Spleen (tissue), 11 donors: ENCODE results near the gene CEP128. TPM values are rescaled to one million over a fixed set of nuclear protein-coding genes. Genes with fewer than 3 reads are reported as not detected.

ENCODE experiments used
- DNase-seq: peaks from one replicate; pipeline ENCODE4 v3.0.0-alpha.2; 2020
- H3K27ac ChIP-seq, 8 donors: fragments of 200-600 bp; sonication (generic) in 7 of 8; 1 replicate in 4 of 8; 2 replicates in 4 of 8; pipeline versions ENCODE4 v1.5.0 to v1.8.0; 2016 to 2021; ENCODE audit warnings: inconsistent platforms in 4 of 8, mild to moderate bottlenecking in 4 of 8, moderate library complexity in 1 of 8
- H3K27me3 ChIP-seq, 7 donors: fragments of 200-600 bp; sonication (generic) in 6 of 7; replicated peaks in 1 of 7; 1 replicate in 4 of 7; 2 replicates in 3 of 7; pipeline versions ENCODE4 v1.5.0 to v1.8.0; 2016 to 2021; ENCODE audit warnings: inconsistent platforms in 3 of 7, mild to moderate bottlenecking in 1 of 7
- H3K36me3 ChIP-seq, 6 donors: fragments of 200-600 bp; sonication (generic) in 5 of 6; 1 replicate in 4 of 6; 2 replicates in 2 of 6; pipeline versions ENCODE4 v1.5.0 to v1.8.0; 2016 to 2021; ENCODE audit warnings: inconsistent platforms in 2 of 6
- H3K4me1 ChIP-seq, 6 donors: fragments of 200-600 bp; sonication (generic) in 5 of 6; 1 replicate in 3 of 6; 2 replicates in 3 of 6; pipeline versions ENCODE4 v1.5.0 to v1.8.0; 2016 to 2021; ENCODE audit warnings: inconsistent platforms in 3 of 6
- H3K4me3 ChIP-seq, 8 donors: fragments of 200-600 bp; sonication (generic) in 7 of 8; 1 replicate in 4 of 8; 2 replicates in 4 of 8; pipeline versions ENCODE4 v1.5.0 to v1.8.0; 2016 to 2021; ENCODE audit warnings: inconsistent platforms in 4 of 8, mild to moderate bottlenecking in 4 of 8, moderate library complexity in 2 of 8
- H3K9me3 ChIP-seq, 8 donors: fragments of 200-600 bp; sonication (generic) in 7 of 8; 1 replicate in 4 of 8; 2 replicates in 4 of 8; pipeline versions ENCODE4 v1.5.0 to v1.8.0; 2016 to 2021; ENCODE audit warnings: inconsistent platforms in 4 of 8
- CTCF ChIP-seq, 11 experiments: fragments of 200-600 bp in 7 of 11; fragments of 450-650 bp in 4 of 11; sonication (generic) in 4 of 11; IDR thresholded peaks in 8 of 11; conservative IDR thresholded peaks in 3 of 11; 1 replicate in 7 of 11; 2 replicates in 4 of 11; pipeline versions ENCODE4 v1.4.0 to v1.8.0; 2016 to 2021; ENCODE audit warnings: antibody characterized with exemption in 11 of 11, inconsistent platforms in 4 of 11, mild to moderate bottlenecking in 1 of 11
- POLR2A ChIP-seq, 3 donors: fragments of 450-650 bp; IDR thresholded peaks; one replicate each; pipeline ENCODE4 v1.5.1; 2017; ENCODE audit warnings: antibody characterized with exemption in 3 of 3, mild to moderate bottlenecking in 1 of 3
- POLR2AphosphoS5 ChIP-seq, 3 donors: sonication (generic); formaldehyde crosslinking; IDR thresholded peaks; one replicate each; pipeline ENCODE4 v1.5.1; 2017; ENCODE audit warnings: antibody characterized with exemption in 3 of 3
- WGBS, 5 donors: extraction: QIAGEN DNeasy Blood & Tissue Kit in 3 of 5; methylation state at CpG; one replicate each; pipeline versions ENCODE4 v1.1.5 to v1.1.7; 2013 to 2018; 5-methylcytosine and 5-hydroxymethylcytosine counted together
- intact Hi-C: fragments of 100-400 bp; cut with DNase I; formaldehyde crosslinking; loops from one replicate; pipeline ENCODE4 v1.15.0; 2023; ENCODE audit warnings: low total_unique reads
- polyA plus RNA-seq, 3 donors: library from polyadenylated mRNA; stranded (reverse); fragments of 200-250 nt; gene quantifications; one replicate each; pipeline ENCODE4 v1.2.1, GENCODE V29; 2013
- total RNA-seq, 7 donors: library from RNA; depleted of rRNA in 3 of 7; stranded (reverse); fragments of >200 nt in 3 of 7; fragmentation: NEBNext Ultra II Directional in 4 of 7; extraction: Animal tissue kit (Norgen Biotek cat#: 25700) in 4 of 7; gene quantifications; one replicate each; pipeline versions ENCODE4 v1.1.0 to v1.2.1, GENCODE V29; 2016 to 2021
- donor health status: healthy with polysubstance abuse.
- donor health status: DM: no; HTN: no; CAD: no; lungs with moderate emphysema.
- donor health status: DM: no; HTN: no; CAD: no.
- donor health status: Bipolar disorder and iron deficiency.
- donor health status: healthy.
- donor health status: DM: no; HTN: no; CAD: no.
- donor health status: DM: yes; HTN: yes; CAD: no.

CEP128 gene
- total and polyA plus RNA-seq, 10 donors: 1.5 to 34.2 (median 15.7) TPM

- intact Hi-C loops: no loop called here
- WGBS, 5 donors: 93 to 99% (median 97%) methylated on average over 2 of the region's 2 CpGs
- Histone ChIP-seq H3K4me1 (no peaks in the 10 kb centered on the region), H3K36me3 (no peaks in the 10 kb centered on the region), H3K27ac (no peak overlapping the region), H3K27me3 (no peaks in the 10 kb centered on the region), H3K9me3 (peaks cover 0 to 21% (median 17%) of the 10 kb centered on the region in 8 donors), H3K4me3 (no peak overlapping the region)
- no peak for TF ChIP-seq CTCF (IDR thresholded peaks at IDR 0.05 in 8 of 11, conservative IDR thresholded peaks at IDR 0.05 in 3 of 11)
- no peak for DNase-seq
Observed at GRCh38 chr14:80544366-80544765, 397.2 kb downstream of the CEP128 start.

- no peak for TF ChIP-seq POLR2A (IDR thresholded peaks at IDR 0.05)
- TF ChIP-seq POLR2AphosphoS5 (IDR thresholded peaks at IDR 0.05): no peak
- TF ChIP-seq CTCF (IDR thresholded peaks at IDR 0.05 in 8 of 11, conservative IDR thresholded peaks at IDR 0.05 in 3 of 11): no peak
- Histone ChIP-seq H3K27ac (no peak overlapping the region), H3K27me3 (no peaks in the 10 kb centered on the region), H3K4me1 (no peaks in the 10 kb centered on the region), H3K36me3 (no peaks in the 10 kb centered on the region), H3K4me3 (no peak overlapping the region), H3K9me3 (peaks cover 0 to 26% (median 20%) of the 10 kb centered on the region in 8 donors)
- 85 to 92% (median 89%) methylated on average over 2 of the region's 2 CpGs for WGBS, 5 donors
- DNase-seq: no peak
- intact Hi-C loops: no loop called here
Observed at GRCh38 chr14:80543211-80543610, 398.3 kb downstream of the CEP128 start.

GRCh38 chr14:80538633-80539375, 402.7 kb downstream of the CEP128 start:
- intact Hi-C loops: no loop called here
- H3K4me3 ChIP-seq: no peak overlapping the region

More at GRCh38 chr14:80538633-80539375, 402.7 kb downstream of the CEP128 start:
- TF ChIP-seq CTCF (IDR thresholded peaks at IDR 0.05 in 8 of 11, conservative IDR thresholded peaks at IDR 0.05 in 3 of 11) (no peak), POLR2AphosphoS5 (IDR thresholded peaks at IDR 0.05) (no peak), POLR2A (IDR thresholded peaks at IDR 0.05) (no peak)
- Histone ChIP-seq H3K36me3 (no peaks in the 10 kb centered on the region), H3K9me3 (peaks cover 0 to 26% (median 20%) of the 10 kb centered on the region in 8 donors), H3K27ac (no peak overlapping the region), H3K27me3 (no peaks in the 10 kb centered on the region), H3K4me1 (no peaks in the 10 kb centered on the region)
- 90 to 96% (median 95%) methylated on average over 7 of the region's 7 CpGs for WGBS, 5 donors
- DNase-seq: no peak
